HepG2 (cell line): ENCODE measurements around the gene SNX15. TPM values are rescaled to one million over a fixed set of nuclear protein-coding genes. Genes with fewer than 3 reads are reported as not detected.

Source experiments
- ATAC-seq: fragments of 200-7000 bp; cut with Tn5 transposase; 3 replicates; pipeline ENCODE4 v1.9.1; 2020; ENCODE audit warnings: mild to moderate bottlenecking, moderate library complexity
- BruUV-seq: library from RNA; stranded (reverse); fragments of 400-500 nt; replicated peaks from 2 replicates; lab custom pipeline; 2021; lab: Mats Ljungman, UMichigan
- CTCF ChIA-PET: fragments of 300-600 bp; formaldehyde crosslinking; extraction: SDS; loops from one replicate; lab custom pipeline; 2021; ENCODE audit warnings: low total read pairs, inconsistent platforms, low intra/inter-chr PET ratio; lab: Yijun Ruan, JAX
- POLR2A ChIA-PET: fragments of 350-600 bp; sonication (Branson Sonifier 250); formaldehyde crosslinking; loops from one replicate; lab custom pipeline; 2020; ENCODE audit warnings: antibody characterized with exemption, inconsistent platforms; lab: Yijun Ruan, JAX
- DNase-seq: peaks from one replicate; pipeline ENCODE4 v3.0.0-alpha.2; 2015; ENCODE audit warnings: low spot score
- FAIRE-seq: peaks from 3 replicates; lab custom pipeline; 2011; peaks lifted over from hg19 to GRCh38; lab: Jason Lieb, UNC
- H2AFZ ChIP-seq: one replicate; pipeline ENCODE4 v1.6.1; 2011; ENCODE audit warnings: low read length, inconsistent platforms
- H3K27ac ChIP-seq: fragments of 300-600 bp; 3 replicates; pipeline ENCODE4 v1.8.0; 2011; ENCODE audit warnings: mixed run types, mild to moderate bottlenecking, mixed read lengths, low read length, inconsistent platforms; ENCODE audit not compliant: insufficient read depth; ENCODE audit errors: extremely low read length
- H3K27me3 ChIP-seq, 2 experiments: fragments of 200-600 bp in 1 of 2; 2 replicates in 1 of 2; 3 replicates in 1 of 2; pipeline versions ENCODE4 v1.6.0 to v1.8.0; 2011; ENCODE audit warnings: low read length in 2 of 2, mild to moderate bottlenecking in 2 of 2, moderate library complexity in 2 of 2, inconsistent platforms in 1 of 2; ENCODE audit not compliant: insufficient read depth in 2 of 2, control insufficient read depth in 1 of 2
- H3K36me3 ChIP-seq, 2 experiments: fragments of 200-600 bp in 1 of 2; replicated peaks in 1 of 2; 2 replicates in 1 of 2; 3 replicates in 1 of 2; pipeline versions ENCODE4 v1.5.1 to v1.8.0; 2011; ENCODE audit warnings: low read length in 2 of 2, inconsistent platforms in 1 of 2; ENCODE audit not compliant: insufficient read depth in 2 of 2, control insufficient read depth in 1 of 2
- H3K4me1 ChIP-seq: 2 replicates; pipeline ENCODE4 v1.5.1; 2012; ENCODE audit warnings: low read length, inconsistent platforms; ENCODE audit not compliant: insufficient read depth
- H3K4me2 ChIP-seq: 2 replicates; pipeline ENCODE4 v1.6.0; 2011; ENCODE audit warnings: low read depth, low read length, inconsistent platforms
- H3K4me3 ChIP-seq, 3 experiments: fragments of 200-600 bp in 1 of 3; sonication (generic), shearing (Covaris generic) in 1 of 3; replicated peaks in 1 of 3; 2 replicates each; pipeline ENCODE4 v1.5.1; 2011 to 2016; ENCODE audit warnings: low read length in 3 of 3, inconsistent platforms in 2 of 3, low read depth in 2 of 3, mild to moderate bottlenecking in 2 of 3, control low read depth in 1 of 3, mixed read lengths in 1 of 3; ENCODE audit not compliant: insufficient read depth in 1 of 3
- H3K79me2 ChIP-seq: one replicate; pipeline ENCODE4 v1.6.1; 2011; ENCODE audit warnings: low read length, inconsistent platforms; ENCODE audit not compliant: insufficient read depth
- H3K9ac ChIP-seq: 2 replicates; pipeline ENCODE4 v1.6.0; 2011; ENCODE audit warnings: mild to moderate bottlenecking, low read depth, low read length, inconsistent platforms; ENCODE audit not compliant: insufficient read depth
- H3K9me3 ChIP-seq: 2 replicates; pipeline ENCODE4 v1.5.1; 2012; ENCODE audit warnings: mild to moderate bottlenecking, low read length
- H4K20me1 ChIP-seq: 2 replicates; pipeline ENCODE4 v1.6.0; 2011; ENCODE audit warnings: inconsistent platforms, mild to moderate bottlenecking, low read length, moderate library complexity; ENCODE audit not compliant: insufficient read depth
- ATF1 ChIP-seq: IDR thresholded peaks from 2 replicates; pipeline ENCODE4 v1.6.1; 2016; ENCODE audit warnings: mild to moderate bottlenecking, control low read depth
- PAX8 ChIP-seq: sonication (generic); formaldehyde crosslinking; IDR thresholded peaks from 2 replicates; pipeline ENCODE4 v1.8.0; 2022; ENCODE audit warnings: mild to moderate bottlenecking, missing genetic modification reagents, borderline replicate concordance
- PPARG ChIP-seq: conservative IDR thresholded peaks from 2 replicates; pipeline ENCODE4 v1.6.1; 2016; ENCODE audit warnings: missing biosample characterization, missing genetic modification reagents
- SATB2 ChIP-seq: sonication (generic); formaldehyde crosslinking; IDR thresholded peaks from 2 replicates; pipeline ENCODE4 v1.5.0; 2020; ENCODE audit warnings: missing genetic modification reagents
- SIN3A ChIP-seq: IDR thresholded peaks from 2 replicates; pipeline ENCODE4 v1.6.1; 2011; ENCODE audit warnings: low read depth, mild to moderate bottlenecking, control low read depth, low read length, borderline replicate concordance
- SOX13 ChIP-seq, 3 experiments: fragments of 450-650 bp in 1 of 3; sonication (generic) in 1 of 3; formaldehyde crosslinking in 1 of 3; IDR thresholded peaks in 2 of 3; conservative IDR thresholded peaks in 1 of 3; 2 replicates each; pipeline versions ENCODE4 v1.5.0 to v1.6.1; 2016 to 2020; ENCODE audit warnings: antibody characterized with exemption in 1 of 3, mild to moderate bottlenecking in 1 of 3, missing compliant biosample characterization in 1 of 3, missing genetic modification reagents in 1 of 3, moderate library complexity in 1 of 3
- SOX6 ChIP-seq, 2 experiments: fragments of 450-650 bp in 1 of 2; sonication (generic) in 1 of 2; formaldehyde crosslinking in 1 of 2; IDR thresholded peaks; 2 replicates each; pipeline versions ENCODE4 v1.4.0 to v1.6.1; 2017 to 2020; ENCODE audit warnings: antibody characterized with exemption in 1 of 2, mild to moderate bottlenecking in 1 of 2, missing genetic modification reagents in 1 of 2
- THAP11 ChIP-seq: IDR thresholded peaks from 2 replicates; pipeline ENCODE4 v1.6.1; 2016; ENCODE audit warnings: missing biosample characterization, missing genetic modification reagents
- ZNF17 ChIP-seq: sonication (generic); formaldehyde crosslinking; IDR thresholded peaks from 2 replicates; pipeline ENCODE4 v1.5.0; 2020; ENCODE audit warnings: mild to moderate bottlenecking, missing genetic modification reagents
- ZNF570 ChIP-seq: sonication (generic); formaldehyde crosslinking; IDR thresholded peaks from 2 replicates; pipeline ENCODE4 v1.4.0; 2020; ENCODE audit warnings: mild to moderate bottlenecking, missing genetic modification reagents, borderline replicate concordance
- WGBS: methylation state at CpG from one replicate; pipeline ENCODE4 v1.1.6; 2017; ENCODE audit warnings: low lambda C conversion rate; 5-methylcytosine and 5-hydroxymethylcytosine counted together
- in situ Hi-C: cut with HindIII; loops from 2 replicates; pipeline ENCODE4 v1.10.0; 2017; ENCODE audit warnings: low pct_unique_long_range_greater_than_20kb; ENCODE audit not compliant: extremely low pct_ligation_motif_present
- intact Hi-C: fragments of 100-400 bp; cut with micrococcal nuclease; formaldehyde crosslinking; loops from one replicate; pipeline ENCODE4 v1.10.0; 2022; ENCODE audit not compliant: unreplicated experiment
- polyA plus RNA-seq, 8 experiments: library from polyadenylated mRNA; depleted of rRNA in 3 of 8; stranded (reverse) in 7 of 8; unstranded in 1 of 8; fragments of >200 nt; fragmentation: Illumina TruSeq in 4 of 8; extraction: Trizol in 4 of 8; gene quantifications; 2 replicates each; pipeline versions ENCODE4 v1.2.1 to v1.2.3, GENCODE V29; 2011 to 2016; ENCODE audit warnings: low read depth in 4 of 8, missing spikeins in 1 of 8, mixed read lengths in 1 of 8; ENCODE audit not compliant: insufficient read depth in 1 of 8
- total RNA-seq, 5 experiments: library from RNA; depleted of rRNA; stranded (reverse); fragments of >200 nt; fragmentation: Illumina TruSeq; extraction: Trizol; gene quantifications; 2 replicates each; pipeline ENCODE4 v1.2.3, GENCODE V29; 2016; ENCODE audit warnings: low read depth in 1 of 5
- TF ChIP-seq, protein P1 (sequence below): sonication (generic); formaldehyde crosslinking; IDR thresholded peaks from 2 replicates; pipeline ENCODE4 v1.5.1; 2020; ENCODE audit warnings: missing genetic modification reagents, mild to moderate bottlenecking, borderline replicate concordance
- TF ChIP-seq, protein P2 (sequence below), 2 experiments: sonication (generic) in 1 of 2; formaldehyde crosslinking in 1 of 2; IDR thresholded peaks; 2 replicates each; pipeline versions ENCODE4 v1.5.1 to v1.6.1; 2011 to 2020; ENCODE audit warnings: borderline replicate concordance in 1 of 2, low read depth in 1 of 2, low read length in 1 of 2, mild to moderate bottlenecking in 1 of 2, missing genetic modification reagents in 1 of 2, moderate library complexity in 1 of 2
- TF ChIP-seq, protein P3 (sequence below), 2 experiments: fragments of 450-650 bp in 1 of 2; sonication (generic) in 1 of 2; formaldehyde crosslinking; IDR thresholded peaks; 2 replicates each; pipeline versions ENCODE4 v1.5.0 to v1.8.0; 2020 to 2022; ENCODE audit warnings: mild to moderate bottlenecking in 1 of 2, missing genetic modification reagents in 1 of 2

SNX15 gene
- total and polyA plus RNA-seq, 2 of the 13 experiments (the other 11 are each of a cell fraction or from before 2014, with no cell fraction given) = 19.1 to 22.6 TPM

DNA sequence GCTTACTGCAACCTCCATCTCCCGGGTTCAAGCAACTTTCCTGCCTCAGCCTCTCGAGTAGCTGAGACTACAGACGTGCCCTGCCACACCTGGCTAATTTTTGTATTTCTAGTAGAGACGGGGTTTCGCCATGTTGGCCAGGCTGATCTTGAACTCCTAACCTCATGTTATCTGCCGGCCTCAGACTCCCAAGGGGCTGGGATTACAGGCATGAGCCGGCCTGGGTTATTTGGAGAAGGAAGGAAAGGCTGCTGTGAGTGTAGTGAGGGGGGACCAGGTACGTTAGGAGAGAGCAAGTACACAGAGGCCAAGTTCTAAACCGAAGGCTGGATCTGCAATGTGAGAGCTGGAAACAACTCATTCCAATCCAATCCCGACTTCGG, 30.9 kb upstream of the SNX15 start (continued):
- TF ChIP-seq, protein P1, sequence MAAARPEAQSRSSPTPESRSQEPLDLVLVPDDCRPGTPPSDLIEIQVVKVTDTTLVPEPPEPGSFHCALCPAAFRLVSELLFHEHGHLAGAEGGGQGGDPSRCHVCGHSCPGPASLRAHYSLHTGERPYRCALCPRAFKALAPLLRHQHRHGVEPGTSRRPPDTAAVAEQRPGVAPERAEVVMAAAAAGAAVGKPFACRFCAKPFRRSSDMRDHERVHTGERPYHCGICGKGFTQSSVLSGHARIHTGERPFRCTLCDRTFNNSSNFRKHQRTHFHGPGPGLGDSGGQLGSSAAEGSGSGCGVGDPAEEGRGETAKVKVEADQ (CRISPR knock-in tag) = 0 out of 2 replicates have a peak, but pooled peaks have one; percentile 7

DNA sequence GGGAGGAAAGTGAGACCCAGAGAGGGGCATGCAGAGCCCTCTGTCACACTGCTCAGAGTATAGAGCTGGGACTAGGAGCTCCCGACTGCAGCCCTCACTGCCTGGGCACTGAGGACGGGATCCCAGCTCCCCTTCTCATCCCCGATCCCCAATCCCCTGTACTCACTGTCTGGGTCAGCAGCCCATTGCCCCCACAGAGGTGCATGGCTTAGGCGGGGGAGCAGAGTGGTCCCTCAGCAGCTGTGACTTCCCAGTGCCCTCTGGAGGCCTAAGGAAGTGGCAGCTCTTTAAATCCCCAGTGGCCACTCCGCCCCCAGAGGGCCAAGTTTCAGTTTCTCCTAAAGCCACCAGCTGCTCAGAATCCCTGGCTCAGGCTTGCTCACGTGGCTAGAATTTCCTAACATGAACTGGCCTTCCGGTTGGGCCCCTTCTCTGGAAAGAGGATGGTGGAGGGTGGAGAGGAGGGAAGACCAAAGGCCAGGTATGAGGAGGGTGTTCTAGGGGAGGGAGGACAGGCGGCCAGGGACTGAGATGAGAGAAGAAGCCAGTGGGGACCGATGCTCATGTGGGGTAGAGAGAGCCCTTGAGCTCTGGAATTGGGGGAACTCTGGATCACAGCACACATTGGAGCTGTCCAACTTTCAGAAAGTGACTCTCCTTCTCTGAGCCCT, 30.4 kb upstream of the SNX15 start, which contains the start of gene BATF2:
BATF2 (minus strand) TSS at position 262 of the 671 bp plus-strand sequence; CDS start at position 205, 57 bp downstream.
- no TSS peak for BruUV-seq
- peak within 1 kb of the TSS; percentile 56 for H3K27ac ChIP-seq
- TF ChIP-seq PPARG (CRISPR knock-in tag) (peak; percentile 43; the same call in 1 of the 2 replicates), SOX13 (IDR thresholded peaks at IDR 0.05) (no peak), SOX13 (CRISPR knock-in tag; conservative IDR thresholded peaks at IDR 0.05 in 1 of 2, IDR thresholded peaks at IDR 0.05 in 1 of 2) (peak in 1 of 2 experiments; percentile 47; a peak in 1 of 4 replicates), SATB2 (CRISPR knock-in tag) (no peak), SIN3A (peak; percentile 70; the same call in 1 of the 2 replicates), ZNF570 (no peak), PAX8 (no peak), ZNF17 (no peak), THAP11 (peak; percentile 87), SOX6 (IDR thresholded peaks at IDR 0.05) (no peak), SOX6 (CRISPR knock-in tag; IDR thresholded peaks at IDR 0.05) (peak; percentile 82), ATF1 (CRISPR knock-in tag) (no peak)
- TF ChIP-seq, protein P2, sequence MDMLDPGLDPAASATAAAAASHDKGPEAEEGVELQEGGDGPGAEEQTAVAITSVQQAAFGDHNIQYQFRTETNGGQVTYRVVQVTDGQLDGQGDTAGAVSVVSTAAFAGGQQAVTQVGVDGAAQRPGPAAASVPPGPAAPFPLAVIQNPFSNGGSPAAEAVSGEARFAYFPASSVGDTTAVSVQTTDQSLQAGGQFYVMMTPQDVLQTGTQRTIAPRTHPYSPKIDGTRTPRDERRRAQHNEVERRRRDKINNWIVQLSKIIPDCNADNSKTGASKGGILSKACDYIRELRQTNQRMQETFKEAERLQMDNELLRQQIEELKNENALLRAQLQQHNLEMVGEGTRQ (IDR thresholded peaks at IDR 0.05; ENCODE audit: low read depth, low read length) = peak; percentile 78
- TF ChIP-seq, protein P2 (CRISPR knock-in tag; IDR thresholded peaks at IDR 0.05; ENCODE audit: borderline replicate concordance) = peak; percentile 97
- TF ChIP-seq, protein P3, sequence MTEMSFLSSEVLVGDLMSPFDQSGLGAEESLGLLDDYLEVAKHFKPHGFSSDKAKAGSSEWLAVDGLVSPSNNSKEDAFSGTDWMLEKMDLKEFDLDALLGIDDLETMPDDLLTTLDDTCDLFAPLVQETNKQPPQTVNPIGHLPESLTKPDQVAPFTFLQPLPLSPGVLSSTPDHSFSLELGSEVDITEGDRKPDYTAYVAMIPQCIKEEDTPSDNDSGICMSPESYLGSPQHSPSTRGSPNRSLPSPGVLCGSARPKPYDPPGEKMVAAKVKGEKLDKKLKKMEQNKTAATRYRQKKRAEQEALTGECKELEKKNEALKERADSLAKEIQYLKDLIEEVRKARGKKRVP (CRISPR knock-in tag; IDR thresholded peaks at IDR 0.05) = peak in 1 of 2 experiments; percentile 46; a peak in 1 of 4 replicates

More for the DNA sequence above, 30.4 kb upstream of the SNX15 start, which contains the start of gene BATF2:
- peak within 1 kb of the TSS; percentile 71 for H3K9ac ChIP-seq
- DNase-seq (peak; percentile 94), ATAC-seq (peak; percentile 85), FAIRE-seq (peak; percentile 93)
- H2AFZ ChIP-seq = peak within 1 kb of the TSS; percentile 80
- peaks cover 58% of the 10 kb centered on the region for H3K4me1 ChIP-seq
- POLR2A ChIA-PET = interaction anchor here (0.6 to 4.0 kb wide), 19 partner anchors 9 to 421 kb away, joined by 3 to 42 read pairs (median 4); partner anchors contain the start of genes ARL2, FAU, GPHA2 and MRPL49
- intact Hi-C loops = loop anchor here (2.0 to 5.0 kb wide), 4 partner anchors 62 to 150 kb away; partner anchors contain the start of genes ATG2A, GPHA2 and PPP2R5B
- in situ Hi-C loops = no loop called here
- H3K36me3 ChIP-seq = no peaks in the 10 kb centered on the region; a peak in 1 of 5 replicates
- no peaks in the 10 kb centered on the region; a peak in 1 of 5 replicates for H3K27me3 ChIP-seq
- H3K79me2 ChIP-seq = no peaks in the 10 kb centered on the region
- H3K4me3 ChIP-seq = peak within 1 kb of the TSS; percentile 53 to 81 (median 60)
- CTCF ChIA-PET = interaction anchor here (1.0 kb wide), 1 partner anchor 17 kb away, joined by 3 read pairs; the partner anchor contains the start of gene ARL2
- peak within 1 kb of the TSS; percentile 95 for H3K4me2 ChIP-seq
- H3K9me3 ChIP-seq = no peaks in the 10 kb centered on the region
- no peaks in the 10 kb centered on the region for H4K20me1 ChIP-seq
- WGBS = 0% methylated on average over 8 of the region's 9 CpGs
